ENCODE data around the gene PAFAH1B1. TPM values are rescaled to one million over a fixed set of nuclear protein-coding genes. Genes with fewer than 3 reads are reported as not detected.

The PAFAH1B1 gene
- total RNA-seq, 1 donor from 2014 or later = 96.6 TPM

DNA sequence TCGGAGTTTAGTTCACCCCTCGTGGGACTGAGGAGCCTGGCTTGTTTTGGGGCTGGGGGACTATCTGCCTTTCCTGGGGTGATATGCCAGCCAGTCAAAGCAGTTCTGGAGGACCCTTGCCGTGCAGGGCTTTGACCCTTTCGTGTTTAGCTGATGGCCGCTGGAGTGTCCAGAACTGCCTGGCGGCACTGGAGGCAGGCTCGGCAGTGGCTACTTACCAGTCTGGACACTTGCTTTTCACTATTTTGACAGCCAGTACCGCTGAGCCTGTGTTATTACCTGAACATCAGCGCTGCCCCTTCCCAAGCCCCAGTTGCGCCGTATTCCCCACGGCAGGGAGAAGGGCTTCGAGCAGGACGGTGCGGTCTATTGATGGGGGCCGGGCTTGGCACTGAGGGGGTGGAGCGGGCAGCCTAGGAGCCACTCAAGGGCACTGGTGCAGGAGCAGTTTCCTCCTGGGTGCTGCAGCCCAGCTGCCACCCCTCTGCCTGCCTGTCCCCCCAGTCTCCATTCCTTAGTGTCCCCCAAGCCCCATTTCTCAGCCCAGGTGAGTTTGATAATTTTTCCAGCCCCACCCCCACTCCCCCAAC is 137.4 kb downstream of the PAFAH1B1 start:
- peaks cover 29 to 42% (median 29%) of the 10 kb centered on the region in 3 donors for H3K27me3 ChIP-seq (ENCODE audit: control insufficient read depth in 3 of 3, insufficient read depth in 3 of 3, low read length in 3 of 3)
- H3K9ac ChIP-seq (ENCODE audit: low read depth in 1 of 3, low read length in 3 of 3) = no peak overlapping the region
- no peak overlapping the region for H3K27ac ChIP-seq (ENCODE audit: low read depth, low read length)
- no peaks in the 10 kb centered on the region for H3K9me3 ChIP-seq (ENCODE audit: control insufficient read depth in 3 of 3, low read length in 3 of 3)
- H3K36me3 ChIP-seq (ENCODE audit: control insufficient read depth in 3 of 3, insufficient read depth in 3 of 3, low read length in 3 of 3) = no peaks in the 10 kb centered on the region
- no peak overlapping the region for H3K4me3 ChIP-seq (ENCODE audit: low read length in 3 of 3)
- H3K4me1 ChIP-seq (ENCODE audit: control insufficient read depth in 3 of 3, insufficient read depth in 3 of 3, low read length in 3 of 3) = no peaks in the 10 kb centered on the region

DNA sequence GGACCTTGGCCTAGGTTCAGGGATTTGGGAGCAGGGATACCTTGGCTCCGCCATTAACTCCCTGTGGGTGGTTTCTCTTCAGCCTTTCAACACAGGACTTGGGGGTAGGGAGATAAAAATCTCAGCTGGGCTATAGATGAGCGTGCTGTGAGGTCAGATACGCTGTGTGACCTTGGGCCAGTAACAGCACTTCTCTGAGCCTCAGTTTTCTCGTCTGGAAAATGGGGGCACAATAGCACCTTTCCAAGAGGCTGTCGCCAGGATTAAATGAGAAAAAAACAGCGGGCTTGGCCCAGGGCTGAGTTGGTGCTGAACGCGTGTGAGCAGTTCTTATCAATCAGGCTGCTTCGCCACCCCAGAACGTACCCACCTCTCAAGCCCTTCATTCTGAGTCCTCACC is 138.4 kb downstream of the PAFAH1B1 start:
- Histone ChIP-seq H3K27ac (ENCODE audit: low read depth, low read length) (no peak overlapping the region), H3K4me1 (ENCODE audit: control insufficient read depth in 3 of 3, insufficient read depth in 3 of 3, low read length in 3 of 3) (no peaks in the 10 kb centered on the region), H3K36me3 (ENCODE audit: control insufficient read depth in 3 of 3, insufficient read depth in 3 of 3, low read length in 3 of 3) (no peaks in the 10 kb centered on the region), H3K4me3 (ENCODE audit: low read length in 3 of 3) (no peak overlapping the region), H3K27me3 (ENCODE audit: control insufficient read depth in 3 of 3, insufficient read depth in 3 of 3, low read length in 3 of 3) (peaks cover 28 to 39% (median 29%) of the 10 kb centered on the region in 3 donors), H3K9me3 (ENCODE audit: control insufficient read depth in 3 of 3, low read length in 3 of 3) (no peaks in the 10 kb centered on the region), H3K9ac (ENCODE audit: low read depth in 1 of 3, low read length in 3 of 3) (no peak overlapping the region)

DNA sequence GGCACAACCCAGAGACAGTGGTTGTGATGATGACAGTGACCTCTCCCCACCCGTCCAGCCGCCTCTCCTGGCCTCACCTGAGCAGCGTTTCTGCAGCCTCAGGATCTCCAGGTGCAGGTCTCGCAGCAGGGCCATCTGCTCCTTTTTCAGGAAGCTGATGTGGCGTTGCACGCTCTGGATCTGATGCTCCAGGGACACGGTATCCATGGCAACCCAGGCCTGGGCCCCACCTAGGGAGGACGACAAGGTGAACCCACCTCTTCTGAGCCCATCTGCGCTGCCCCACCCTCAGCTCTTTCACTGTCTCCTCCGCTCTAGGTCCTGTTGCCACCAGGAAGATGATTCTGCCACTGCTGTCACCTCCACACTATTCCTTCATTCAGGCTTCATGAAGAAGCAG is 141.5 kb downstream of the PAFAH1B1 start:
- Histone ChIP-seq H3K27me3 (ENCODE audit: control insufficient read depth in 3 of 3, insufficient read depth in 3 of 3, low read length in 3 of 3) (peaks cover 8 to 28% (median 21%) of the 10 kb centered on the region in 3 donors), H3K36me3 (ENCODE audit: control insufficient read depth in 3 of 3, insufficient read depth in 3 of 3, low read length in 3 of 3) (no peaks in the 10 kb centered on the region), H3K27ac (ENCODE audit: low read depth, low read length) (no peak overlapping the region), H3K9me3 (ENCODE audit: control insufficient read depth in 3 of 3, low read length in 3 of 3) (no peaks in the 10 kb centered on the region), H3K4me3 (ENCODE audit: low read length in 3 of 3) (no peak overlapping the region), H3K4me1 (ENCODE audit: control insufficient read depth in 3 of 3, insufficient read depth in 3 of 3, low read length in 3 of 3) (no peaks in the 10 kb centered on the region), H3K9ac (ENCODE audit: low read depth in 1 of 3, low read length in 3 of 3) (no peak overlapping the region)

Small RNA genes lying within 50 kb of the gene (small RNA-seq; reads per million reads assigned to genes)
- not detected for gene MIR6776
- not detected for gene RN7SL608P

Other genes starting within 250 kb of the PAFAH1B1 start
- gene MNT, start 192.6 kb upstream of the PAFAH1B1 start, total RNA-seq = 5.2 TPM
- gene METTL16, start 81.8 kb upstream of the PAFAH1B1 start, total RNA-seq = 13.6 TPM
- gene CLUH, start 118.1 kb downstream of the PAFAH1B1 start, total RNA-seq = 33.9 TPM
- not detected for gene CCDC92B, start 156.0 kb downstream of the PAFAH1B1 start, total RNA-seq
- gene RAP1GAP2, start 202.8 kb downstream of the PAFAH1B1 start, total RNA-seq = 2.1 TPM